NCI-H1092 treated with DMSO at 0.1 percent for 48 hours (cell line): ENCODE measurements around the gene MPRIP.
A peak's percentile ranks its signal among the peaks of the same experiment; 100 is the strongest.

Experiments used
- DNase-seq: peaks from one replicate; lab custom pipeline; 2025; lab: John Stamatoyannopoulos, UW

Gene MPRIP

GRCh38 chr17:17050346-17051345 lies 8.4 kb downstream of the MPRIP start:
- no peak for DNase-seq

GRCh38 chr17:17051380-17051779 lies 9.1 kb downstream of the MPRIP start:
- no peak for DNase-seq

GRCh38 chr17:17051791-17052461 lies 9.7 kb downstream of the MPRIP start:
- DNase-seq, result no peak

- no peak for DNase-seq
Measured at GRCh38 chr17:17052462-17053221, 10.4 kb downstream of the MPRIP start.

GRCh38 chr17:17053446-17054379 lies 11.5 kb downstream of the MPRIP start:
- no peak for DNase-seq

GRCh38 chr17:17054636-17055035 lies 12.4 kb downstream of the MPRIP start:
- DNase-seq, result no peak

- DNase-seq, result no peak
Measured at GRCh38 chr17:17055286-17056155, 13.3 kb downstream of the MPRIP start.

- DNase-seq, result no peak
Measured at GRCh38 chr17:17056156-17056539, 13.9 kb downstream of the MPRIP start.

- no peak for DNase-seq
Measured at GRCh38 chr17:17057057-17057551, 14.8 kb downstream of the MPRIP start.

- DNase-seq, result no peak
Measured at GRCh38 chr17:17058304-17058703, 16.0 kb downstream of the MPRIP start.

GRCh38 chr17:17059301-17059890 lies 17.1 kb downstream of the MPRIP start:
- no peak for DNase-seq

GRCh38 chr17:17060001-17060922 lies 18.0 kb downstream of the MPRIP start:
- DNase-seq, result no peak

GRCh38 chr17:17060930-17061329 lies 18.7 kb downstream of the MPRIP start:
- no peak for DNase-seq

GRCh38 chr17:17061516-17061915 lies 19.3 kb downstream of the MPRIP start:
- DNase-seq, result no peak

GRCh38 chr17:17062356-17062755 lies 20.1 kb downstream of the MPRIP start:
- no peak for DNase-seq

- no peak for DNase-seq
Measured at GRCh38 chr17:17062866-17063265, 20.6 kb downstream of the MPRIP start.

- DNase-seq, result peak; percentile 2
Measured at GRCh38 chr17:17063546-17064122, 21.4 kb downstream of the MPRIP start.

GRCh38 chr17:17064322-17064721 lies 22.1 kb downstream of the MPRIP start:
- DNase-seq, result no peak
